HEK293 (cell line): ENCODE results near the gene LMBR1.

Source experiments
- GLIS2 ChIP-seq: fragments of 450-650 bp; formaldehyde crosslinking; IDR thresholded peaks from 2 replicates; pipeline ENCODE4 v1.5.1; 2016; ENCODE audit warnings: missing biosample characterization, missing genetic modification characterization
- HOXC10 ChIP-seq: sonication (generic); formaldehyde crosslinking; IDR thresholded peaks from 2 replicates; pipeline ENCODE4 v1.8.1; 2023; ENCODE audit warnings: mild to moderate bottlenecking, missing genetic modification reagents
- KLF7 ChIP-seq: fragments of 450-650 bp; formaldehyde crosslinking; IDR thresholded peaks from 2 replicates; pipeline ENCODE4 v1.5.1; 2016; ENCODE audit warnings: missing biosample characterization, missing genetic modification characterization, borderline replicate concordance
- MEIS1 ChIP-seq: sonication (generic); formaldehyde crosslinking; IDR thresholded peaks from 2 replicates; pipeline ENCODE4 v1.8.1; 2022; ENCODE audit warnings: missing genetic modification reagents, mild to moderate bottlenecking, borderline replicate concordance
- PRDM10 ChIP-seq: fragments of 450-650 bp; formaldehyde crosslinking; IDR thresholded peaks from 2 replicates; pipeline ENCODE4 v1.5.1; 2016; ENCODE audit warnings: missing biosample characterization, missing genetic modification characterization
- PRDM6 ChIP-seq: fragments of 450-650 bp; formaldehyde crosslinking; IDR thresholded peaks from 2 replicates; pipeline ENCODE4 v1.5.1; 2017; ENCODE audit warnings: missing biosample characterization, missing genetic modification characterization
- RBAK ChIP-seq: fragments of 450-650 bp; formaldehyde crosslinking; IDR thresholded peaks from 2 replicates; pipeline ENCODE4 v1.5.1; 2016; ENCODE audit warnings: missing biosample characterization, missing genetic modification characterization
- SCRT1 ChIP-seq: fragments of 450-650 bp; formaldehyde crosslinking; IDR thresholded peaks from 2 replicates; pipeline ENCODE4 v1.5.1; 2016; ENCODE audit warnings: missing biosample characterization, missing genetic modification characterization, borderline replicate concordance
- SP2 ChIP-seq: fragments of 450-650 bp; formaldehyde crosslinking; IDR thresholded peaks from 2 replicates; pipeline ENCODE4 v1.5.1; 2016; ENCODE audit warnings: missing biosample characterization, missing genetic modification characterization
- TCF7L2 ChIP-seq: IDR thresholded peaks from 2 replicates; pipeline ENCODE4 v1.6.1; 2011; ENCODE audit warnings: low read depth, mild to moderate bottlenecking, inconsistent platforms, low read length, moderate library complexity, borderline replicate concordance
- WT1 ChIP-seq: fragments of 450-650 bp; formaldehyde crosslinking; IDR thresholded peaks from 2 replicates; pipeline ENCODE4 v1.5.1; 2016; ENCODE audit warnings: missing biosample characterization, missing genetic modification characterization
- YY2 ChIP-seq: fragments of 450-650 bp; formaldehyde crosslinking; IDR thresholded peaks from 2 replicates; pipeline ENCODE4 v1.5.1; 2016; ENCODE audit warnings: missing biosample characterization, missing genetic modification characterization
- ZBTB17 ChIP-seq: fragments of 450-650 bp; formaldehyde crosslinking; IDR thresholded peaks from 2 replicates; pipeline ENCODE4 v1.5.1; 2016; ENCODE audit warnings: missing biosample characterization, missing genetic modification characterization
- ZBTB7A ChIP-seq: fragments of 450-650 bp; formaldehyde crosslinking; IDR thresholded peaks from 2 replicates; pipeline ENCODE4 v1.5.1; 2016; ENCODE audit warnings: low read depth, missing biosample characterization, missing genetic modification characterization
- ZEB2 ChIP-seq: fragments of 450-650 bp; formaldehyde crosslinking; IDR thresholded peaks from 2 replicates; pipeline ENCODE4 v1.5.1; 2016; ENCODE audit warnings: missing biosample characterization, missing genetic modification characterization
- ZFP3 ChIP-seq: fragments of 450-650 bp; formaldehyde crosslinking; IDR thresholded peaks from 2 replicates; pipeline ENCODE4 v1.5.1; 2016; ENCODE audit warnings: low read depth, missing biosample characterization, missing genetic modification characterization
- ZNF18 ChIP-seq: fragments of 450-650 bp; formaldehyde crosslinking; IDR thresholded peaks from 2 replicates; pipeline ENCODE4 v1.5.1; 2016; ENCODE audit warnings: missing biosample characterization, missing genetic modification characterization
- ZNF211 ChIP-seq: fragments of 450-650 bp; formaldehyde crosslinking; IDR thresholded peaks from 2 replicates; pipeline ENCODE4 v1.5.1; 2016; ENCODE audit warnings: low read depth, missing biosample characterization, missing genetic modification characterization
- ZNF221 ChIP-seq: fragments of 450-650 bp; formaldehyde crosslinking; IDR thresholded peaks from 2 replicates; pipeline ENCODE4 v1.5.1; 2017; ENCODE audit warnings: missing biosample characterization, missing genetic modification characterization, borderline replicate concordance
- ZNF24 ChIP-seq: fragments of 450-650 bp; formaldehyde crosslinking; IDR thresholded peaks from 2 replicates; pipeline ENCODE4 v1.5.1; 2016; ENCODE audit warnings: missing biosample characterization, missing genetic modification characterization
- ZNF266 ChIP-seq: fragments of 450-650 bp; formaldehyde crosslinking; IDR thresholded peaks from 2 replicates; pipeline ENCODE4 v1.5.1; 2016; ENCODE audit warnings: missing biosample characterization, missing genetic modification characterization, low read depth
- ZNF311 ChIP-seq: fragments of 450-650 bp; formaldehyde crosslinking; IDR thresholded peaks from 2 replicates; pipeline ENCODE4 v1.5.1; 2017; ENCODE audit warnings: missing biosample characterization, missing genetic modification characterization, borderline replicate concordance
- ZNF341 ChIP-seq: fragments of 450-650 bp; formaldehyde crosslinking; IDR thresholded peaks from 2 replicates; pipeline ENCODE4; 2016; ENCODE audit warnings: low read depth, missing biosample characterization, missing genetic modification characterization
- ZNF404 ChIP-seq: fragments of 450-650 bp; formaldehyde crosslinking; IDR thresholded peaks from 2 replicates; pipeline ENCODE4 v1.5.1; 2017; ENCODE audit warnings: missing biosample characterization, missing genetic modification characterization
- ZNF501 ChIP-seq: fragments of 450-650 bp; formaldehyde crosslinking; IDR thresholded peaks from 2 replicates; pipeline ENCODE4 v1.5.1; 2016; ENCODE audit warnings: missing biosample characterization, missing genetic modification characterization
- ZNF558 ChIP-seq: fragments of 450-650 bp; formaldehyde crosslinking; IDR thresholded peaks from 2 replicates; pipeline ENCODE4 v1.5.1; 2016; ENCODE audit warnings: missing biosample characterization, missing genetic modification characterization
- ZNF561 ChIP-seq: fragments of 450-650 bp; IDR thresholded peaks from 2 replicates; pipeline ENCODE4 v1.5.1; 2018; ENCODE audit warnings: missing biosample characterization, missing genetic modification characterization, borderline replicate concordance
- ZNF623 ChIP-seq: fragments of 450-650 bp; formaldehyde crosslinking; IDR thresholded peaks from 2 replicates; pipeline ENCODE4 v1.5.1; 2016; ENCODE audit warnings: missing biosample characterization, missing genetic modification characterization
- ZNF707 ChIP-seq: fragments of 450-650 bp; formaldehyde crosslinking; IDR thresholded peaks from 2 replicates; pipeline ENCODE4 v1.5.1; 2016; ENCODE audit warnings: missing biosample characterization, missing genetic modification characterization
- ZNF776 ChIP-seq: fragments of 450-650 bp; formaldehyde crosslinking; IDR thresholded peaks from 2 replicates; pipeline ENCODE4 v1.5.0; 2017; ENCODE audit warnings: missing biosample characterization, missing genetic modification characterization, borderline replicate concordance
- ZNF837 ChIP-seq: fragments of 450-650 bp; formaldehyde crosslinking; IDR thresholded peaks from 2 replicates; pipeline ENCODE4 v1.5.1; 2016; ENCODE audit warnings: missing biosample characterization, missing genetic modification characterization
- ZSCAN30 ChIP-seq: fragments of 450-650 bp; IDR thresholded peaks from 2 replicates; pipeline ENCODE4 v1.5.1; 2018; ENCODE audit warnings: missing biosample characterization, mild to moderate bottlenecking, missing genetic modification characterization, moderate library complexity
- ZSCAN5A ChIP-seq: fragments of 450-650 bp; formaldehyde crosslinking; IDR thresholded peaks from 2 replicates; pipeline ENCODE4 v1.5.1; 2016; ENCODE audit warnings: missing biosample characterization, missing genetic modification characterization

Gene LMBR1

GRCh38 chr7:156892821-156893706 is at the start of gene LMBR1 (continued):
- TF ChIP-seq ZNF18 (no peak), WT1 (tag by site-specific recombination) (peak; percentile 39; the same call in 1 of the 2 replicates), ZNF311 (tag by site-specific recombination) (no peak), ZNF211 (tag by site-specific recombination) (no peak), KLF7 (tag by site-specific recombination) (0 out of 2 replicates have a peak, but pooled peaks have one; percentile 37), RBAK (tag by site-specific recombination) (no peak), ZNF266 (tag by site-specific recombination) (no peak), ZNF837 (tag by site-specific recombination) (no peak), HOXC10 (CRISPR knock-in tag) (no peak), PRDM10 (tag by site-specific recombination) (peak; percentile 67), ZBTB17 (tag by site-specific recombination) (peak; percentile 92), MEIS1 (no peak), SP2 (tag by site-specific recombination) (peak; percentile 80), YY2 (tag by site-specific recombination) (no peak), ZNF341 (tag by site-specific recombination) (no peak), PRDM6 (tag by site-specific recombination) (no peak), TCF7L2 (no peak), ZNF707 (tag by site-specific recombination) (no peak), ZEB2 (peak; percentile 81), ZSCAN30 (tag by site-specific recombination) (peak; percentile 82), ZSCAN5A (tag by site-specific recombination) (no peak), SCRT1 (tag by site-specific recombination) (no peak), ZFP3 (tag by site-specific recombination) (no peak), ZNF623 (tag by site-specific recombination) (no peak), ZNF404 (tag by site-specific recombination) (no peak), ZNF558 (tag by site-specific recombination) (no peak), ZNF221 (tag by site-specific recombination) (no peak), ZNF24 (tag by site-specific recombination) (peak; percentile 54; the same call in 1 of the 2 replicates), ZNF561 (tag by site-specific recombination) (no peak; the same call in 1 of the 2 replicates), ZBTB7A (tag by site-specific recombination) (no peak; the same call in 1 of the 2 replicates), ZNF501 (tag by site-specific recombination) (peak; percentile 86; the same call in 1 of the 2 replicates), GLIS2 (tag by site-specific recombination) (no peak), ZNF776 (no peak)
